Measurements from ENCODE around the gene LRPAP1.

Gene LRPAP1

GRCh38 chr4:3520276-3520675 lies 11.9 kb downstream of the LRPAP1 start:
- DNase-seq (ENCODE audit: low read depth) = no peak
- TF ChIP-seq, protein P1, sequence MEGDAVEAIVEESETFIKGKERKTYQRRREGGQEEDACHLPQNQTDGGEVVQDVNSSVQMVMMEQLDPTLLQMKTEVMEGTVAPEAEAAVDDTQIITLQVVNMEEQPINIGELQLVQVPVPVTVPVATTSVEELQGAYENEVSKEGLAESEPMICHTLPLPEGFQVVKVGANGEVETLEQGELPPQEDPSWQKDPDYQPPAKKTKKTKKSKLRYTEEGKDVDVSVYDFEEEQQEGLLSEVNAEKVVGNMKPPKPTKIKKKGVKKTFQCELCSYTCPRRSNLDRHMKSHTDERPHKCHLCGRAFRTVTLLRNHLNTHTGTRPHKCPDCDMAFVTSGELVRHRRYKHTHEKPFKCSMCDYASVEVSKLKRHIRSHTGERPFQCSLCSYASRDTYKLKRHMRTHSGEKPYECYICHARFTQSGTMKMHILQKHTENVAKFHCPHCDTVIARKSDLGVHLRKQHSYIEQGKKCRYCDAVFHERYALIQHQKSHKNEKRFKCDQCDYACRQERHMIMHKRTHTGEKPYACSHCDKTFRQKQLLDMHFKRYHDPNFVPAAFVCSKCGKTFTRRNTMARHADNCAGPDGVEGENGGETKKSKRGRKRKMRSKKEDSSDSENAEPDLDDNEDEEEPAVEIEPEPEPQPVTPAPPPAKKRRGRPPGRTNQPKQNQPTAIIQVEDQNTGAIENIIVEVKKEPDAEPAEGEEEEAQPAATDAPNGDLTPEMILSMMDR (IDR thresholded peaks at IDR 0.05; ENCODE audit: control insufficient read depth, extremely low read depth, insufficient read depth) = no peak
- no peak overlapping the region for H3K4me3 ChIP-seq (ENCODE audit: low read depth, low read length)

- TF ChIP-seq, protein P1 (IDR thresholded peaks at IDR 0.05; ENCODE audit: control insufficient read depth, extremely low read depth, insufficient read depth) = no peak
- no peak overlapping the region for H3K4me3 ChIP-seq (ENCODE audit: low read depth, low read length)
- DNase-seq (ENCODE audit: low read depth) = no peak
Measured at GRCh38 chr4:3519468-3520264, 12.6 kb downstream of the LRPAP1 start.

DNA sequence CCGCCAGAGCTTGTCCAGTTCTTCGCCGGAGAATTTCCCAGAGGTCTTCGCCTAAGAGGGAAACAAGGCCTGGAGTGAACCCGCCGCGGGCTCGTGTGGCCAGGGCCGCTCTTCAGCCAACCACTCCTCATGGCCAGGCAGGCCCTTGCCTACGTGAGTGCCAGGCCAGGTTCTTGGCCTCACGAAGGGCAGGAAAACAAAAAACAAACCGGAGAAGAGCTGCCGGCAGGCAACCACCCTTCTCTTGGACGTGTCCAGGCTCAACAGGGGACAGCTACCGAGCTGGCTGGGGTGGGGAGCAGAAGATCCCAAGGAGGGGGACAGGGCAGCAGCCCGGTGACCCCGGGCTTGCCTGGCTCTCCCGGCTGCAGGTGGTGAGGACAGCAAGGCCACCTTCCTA lies 13.3 kb downstream of the LRPAP1 start:
- TF ChIP-seq, protein P1 (IDR thresholded peaks at IDR 0.05; ENCODE audit: control insufficient read depth, extremely low read depth, insufficient read depth) = no peak
- no peak for DNase-seq (ENCODE audit: low read depth)
- H3K4me3 ChIP-seq (ENCODE audit: low read depth, low read length) = no peak overlapping the region

GRCh38 chr4:3518511-3518880 lies 13.7 kb downstream of the LRPAP1 start:
- no peak for DNase-seq (ENCODE audit: low read depth)
- TF ChIP-seq, protein P1 (IDR thresholded peaks at IDR 0.05; ENCODE audit: control insufficient read depth, extremely low read depth, insufficient read depth) = no peak
- H3K4me3 ChIP-seq (ENCODE audit: low read depth, low read length) = no peak overlapping the region

- TF ChIP-seq, protein P1 (IDR thresholded peaks at IDR 0.05; ENCODE audit: control insufficient read depth, extremely low read depth, insufficient read depth) = no peak
- DNase-seq (ENCODE audit: low read depth) = no peak
- H3K4me3 ChIP-seq (ENCODE audit: low read depth, low read length) = no peak overlapping the region
Measured at GRCh38 chr4:3517731-3518510, 14.3 kb downstream of the LRPAP1 start.

DNA sequence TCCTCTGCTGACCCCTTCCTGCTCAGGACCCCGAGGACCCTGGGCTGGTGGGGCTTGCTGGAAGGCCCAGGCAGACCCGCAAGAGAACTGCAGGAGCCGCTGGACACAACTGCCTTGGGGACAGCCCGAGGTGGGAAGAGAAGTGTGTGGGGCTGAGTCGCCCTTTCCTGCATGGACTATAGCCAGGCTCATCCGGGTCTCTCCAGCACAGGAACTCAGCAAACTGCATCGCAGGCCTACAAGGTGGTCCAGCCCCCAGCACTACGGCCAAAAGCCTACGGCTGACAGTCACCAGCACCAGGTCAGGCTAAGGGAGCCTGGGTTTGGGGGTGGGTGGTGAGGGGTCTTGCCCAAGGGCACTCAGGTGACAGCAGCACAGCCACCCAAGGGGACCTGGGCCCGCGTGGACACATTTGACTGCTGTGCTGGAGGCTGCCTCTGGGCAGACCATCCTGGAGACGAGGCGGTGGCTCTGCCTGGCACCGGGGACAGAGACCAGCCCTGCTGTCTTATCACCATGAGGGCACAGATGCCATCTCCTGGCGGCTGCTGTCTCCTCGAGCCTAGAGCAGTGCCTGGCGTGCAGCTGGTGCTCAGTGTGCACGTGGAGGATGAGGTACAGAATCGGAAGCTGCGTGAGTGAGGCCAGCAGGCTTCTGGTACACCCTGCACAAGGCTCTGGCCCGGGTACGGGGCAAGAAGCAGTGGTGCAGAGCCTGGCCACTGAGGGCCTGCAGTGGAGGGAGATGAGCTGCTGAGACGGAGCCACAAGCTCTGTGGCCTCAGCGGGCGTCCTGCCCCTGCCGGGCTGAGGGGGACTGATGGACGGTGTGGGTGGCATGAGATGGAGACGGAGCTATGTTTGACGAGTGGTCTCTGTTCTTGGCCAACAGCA lies 15.1 kb downstream of the LRPAP1 start:
- no peak overlapping the region for H3K4me3 ChIP-seq (ENCODE audit: low read depth, low read length)
- TF ChIP-seq, protein P1 (IDR thresholded peaks at IDR 0.05; ENCODE audit: control insufficient read depth, extremely low read depth, insufficient read depth) = no peak
- DNase-seq (ENCODE audit: low read depth) = no peak
